ENCODE results near the gene PLA2G4D.

Gene PLA2G4D

GRCh38 chr15:42031198-42031915, 63.0 kb downstream of the PLA2G4D start:
- no peak for DNase-seq

GRCh38 chr15:42027521-42027920, 66.8 kb downstream of the PLA2G4D start:
- no peak for DNase-seq

- DNase-seq = no peak
These were observed 70.1 kb downstream of the PLA2G4D start for GRCh38 chr15:42024303-42024702.

- DNase-seq = no peak
These were observed 72.8 kb downstream of the PLA2G4D start for GRCh38 chr15:42021593-42021992.

- DNase-seq = no peak
These were observed 73.6 kb downstream of the PLA2G4D start, which contains the start of gene PLA2G4E for GRCh38 chr15:42020713-42021273. PLA2G4E (minus strand) TSS chr15:42021042; CDS start chr15:42021030, 12 bp downstream.

GRCh38 chr15:42018306-42019224, 75.8 kb downstream of the PLA2G4D start:
- DNase-seq = no peak
